Fibroblast of lung (primary cell): ENCODE results near the gene PRG3.

Source experiments
- EZH2 ChIP-seq: IDR thresholded peaks from 2 replicates; pipeline ENCODE4 v1.5.1; 2012; ENCODE audit warnings: low read length, control low read depth, mild to moderate bottlenecking; ENCODE audit errors: missing control alignments
- TF ChIP-seq, protein P1 (sequence below), 2 donors: IDR thresholded peaks in 1 of 2; conservative IDR thresholded peaks in 1 of 2; 1 replicate in 1 of 2; 2 replicates in 1 of 2; pipeline ENCODE4 v1.5.1; 2011 to 2012; ENCODE audit warnings: low read length in 2 of 2, control low read depth in 1 of 2, inconsistent platforms in 1 of 2, low read depth in 1 of 2, mild to moderate bottlenecking in 1 of 2

DNA sequence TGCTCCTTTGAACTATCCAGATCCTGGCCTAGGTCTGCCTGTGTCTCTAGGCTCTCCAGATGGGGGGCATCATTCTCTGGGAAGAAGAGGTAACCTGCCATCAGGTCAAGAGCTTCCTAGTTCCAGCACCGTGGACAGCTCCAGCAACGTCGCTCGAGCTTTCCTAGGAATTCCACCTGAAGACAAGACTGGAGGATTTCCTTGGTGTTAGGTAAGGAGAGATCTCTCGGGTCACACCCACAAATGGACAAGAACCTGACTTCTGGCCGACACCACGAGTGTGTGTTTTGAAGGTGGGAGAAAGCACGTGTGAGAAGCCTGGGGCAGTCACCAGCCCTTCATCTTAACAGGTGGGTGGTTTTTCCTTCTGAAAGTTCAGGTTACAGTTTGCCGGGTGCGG, 1.2 kb downstream of the PRG3 start:
- TF ChIP-seq EZH2: no peak
- TF ChIP-seq, protein P1, sequence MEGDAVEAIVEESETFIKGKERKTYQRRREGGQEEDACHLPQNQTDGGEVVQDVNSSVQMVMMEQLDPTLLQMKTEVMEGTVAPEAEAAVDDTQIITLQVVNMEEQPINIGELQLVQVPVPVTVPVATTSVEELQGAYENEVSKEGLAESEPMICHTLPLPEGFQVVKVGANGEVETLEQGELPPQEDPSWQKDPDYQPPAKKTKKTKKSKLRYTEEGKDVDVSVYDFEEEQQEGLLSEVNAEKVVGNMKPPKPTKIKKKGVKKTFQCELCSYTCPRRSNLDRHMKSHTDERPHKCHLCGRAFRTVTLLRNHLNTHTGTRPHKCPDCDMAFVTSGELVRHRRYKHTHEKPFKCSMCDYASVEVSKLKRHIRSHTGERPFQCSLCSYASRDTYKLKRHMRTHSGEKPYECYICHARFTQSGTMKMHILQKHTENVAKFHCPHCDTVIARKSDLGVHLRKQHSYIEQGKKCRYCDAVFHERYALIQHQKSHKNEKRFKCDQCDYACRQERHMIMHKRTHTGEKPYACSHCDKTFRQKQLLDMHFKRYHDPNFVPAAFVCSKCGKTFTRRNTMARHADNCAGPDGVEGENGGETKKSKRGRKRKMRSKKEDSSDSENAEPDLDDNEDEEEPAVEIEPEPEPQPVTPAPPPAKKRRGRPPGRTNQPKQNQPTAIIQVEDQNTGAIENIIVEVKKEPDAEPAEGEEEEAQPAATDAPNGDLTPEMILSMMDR (conservative IDR thresholded peaks at IDR 0.05 in 1 of 2, IDR thresholded peaks at IDR 0.05 in 1 of 2; ENCODE audit: low read depth in 1 of 2, low read length in 2 of 2): no peak
